B cell (primary cell): ENCODE measurements around the gene SIPA1. TPM values are rescaled to one million over a fixed set of nuclear protein-coding genes. Genes with fewer than 3 reads are reported as not detected.
A peak's percentile ranks its signal among the peaks of the same experiment; 100 is the strongest.

Experiments
- ATAC-seq: fragments of 200-7000 bp; cut with Tn5 transposase; one replicate; pipeline ENCODE4 v1.10.0; 2021; ENCODE audit warnings: low read depth, mild to moderate bottlenecking, moderate number of reproducible peaks, moderate library complexity
- CTCF ChIA-PET: fragments of 350-600 bp; sonication (Branson Sonifier 250); formaldehyde crosslinking; loops from one replicate; lab custom pipeline; 2021; ENCODE audit warnings: antibody characterized with exemption, inconsistent platforms; lab: Charles Lee
- POLR2A ChIA-PET: fragments of 350-600 bp; sonication (Branson Sonifier 250); formaldehyde crosslinking; loops from one replicate; lab custom pipeline; 2021; ENCODE audit warnings: antibody characterized with exemption; lab: Charles Lee
- DNase-seq: peaks from one replicate; pipeline ENCODE4 v3.0.0; 2013
- H2AFZ ChIP-seq: 2 replicates; pipeline ENCODE4 v1.6.1; 2012; ENCODE audit warnings: mild to moderate bottlenecking, low read depth, low read length; ENCODE audit not compliant: insufficient read depth, poor library complexity, severe bottlenecking
- H3K27ac ChIP-seq, 2 donors: 1 replicate in 1 of 2; 2 replicates in 1 of 2; pipeline ENCODE4 v1.5.1; 2012 to 2013; ENCODE audit warnings: low read length in 2 of 2, mild to moderate bottlenecking in 2 of 2, moderate library complexity in 1 of 2
- H3K27me3 ChIP-seq, 4 experiments: fragments of 200-600 bp in 1 of 4; sonication (generic) in 1 of 4; replicated peaks in 1 of 4; 1 replicate in 2 of 4; 2 replicates in 2 of 4; pipeline versions ENCODE4 v1.6.1 to v1.7.0; 2013 to 2016; ENCODE audit warnings: low read length in 3 of 4, mild to moderate bottlenecking in 2 of 4, mixed read lengths in 1 of 4, moderate library complexity in 1 of 4; ENCODE audit not compliant: insufficient read depth in 4 of 4, control insufficient read depth in 3 of 4; ENCODE audit errors: control extremely low read depth in 1 of 4
- H3K36me3 ChIP-seq, 2 experiments: replicated peaks in 1 of 2; 1 replicate in 1 of 2; 2 replicates in 1 of 2; pipeline versions ENCODE4 v1.6.1 to v1.7.1; 2013; ENCODE audit warnings: low read length in 1 of 2; ENCODE audit not compliant: insufficient read depth in 2 of 2, control insufficient read depth in 1 of 2; ENCODE audit errors: control extremely low read depth in 1 of 2, extremely low read depth in 1 of 2
- H3K4me1 ChIP-seq, 2 donors: fragments of 200-600 bp in 1 of 2; sonication (generic) in 1 of 2; 1 replicate in 1 of 2; 2 replicates in 1 of 2; pipeline versions ENCODE4 v1.5.1 to v1.6.1; 2013 to 2017; ENCODE audit warnings: low read length in 2 of 2; ENCODE audit not compliant: control insufficient read depth in 2 of 2, insufficient read depth in 2 of 2
- H3K4me2 ChIP-seq: replicated peaks from 2 replicates; pipeline ENCODE3; 2012; ENCODE audit warnings: mild to moderate bottlenecking, low read depth, low read length; ENCODE audit not compliant: poor library complexity, severe bottlenecking
- H3K4me3 ChIP-seq, 5 experiments: fragments of 200-600 bp in 1 of 5; sonication (generic) in 1 of 5; 1 replicate in 3 of 5; 2 replicates in 2 of 5; pipeline versions ENCODE4 v1.5.1 to v1.7.0; 2011 to 2016; ENCODE audit warnings: low read length in 4 of 5, mild to moderate bottlenecking in 4 of 5, low read depth in 2 of 5, control low read depth in 1 of 5, moderate library complexity in 1 of 5; ENCODE audit not compliant: insufficient read depth in 1 of 5; ENCODE audit errors: control extremely low read depth in 1 of 5, extremely low read depth in 1 of 5
- H3K79me2 ChIP-seq: fragments of 200-600 bp; sonication (generic); one replicate; pipeline ENCODE4 v1.6.0; 2016; ENCODE audit warnings: low read length; ENCODE audit not compliant: control insufficient read depth, insufficient read depth
- H3K9ac ChIP-seq: fragments of 200-600 bp; sonication (generic); 2 replicates; pipeline ENCODE4 v1.6.1; 2017; ENCODE audit warnings: mild to moderate bottlenecking, low read length, moderate library complexity
- H3K9me3 ChIP-seq, 3 donors: one replicate each; pipeline versions ENCODE4 v1.6.1 to v1.7.1; 2013; ENCODE audit warnings: low read length in 2 of 3; ENCODE audit not compliant: control insufficient read depth in 2 of 3, insufficient read depth in 1 of 3; ENCODE audit errors: control extremely low read depth in 1 of 3
- H4K20me1 ChIP-seq: 2 replicates; pipeline ENCODE4 v1.6.0; 2012; ENCODE audit warnings: mild to moderate bottlenecking, low read length; ENCODE audit not compliant: insufficient read depth, control insufficient read depth, poor library complexity, severe bottlenecking
- H3K27ac Mint-ChIP-seq: one replicate; pipeline ENCODE4 v1.8.0; 2021; ENCODE audit warnings: mixed read lengths
- H3K27me3 Mint-ChIP-seq: one replicate; pipeline ENCODE4 v1.8.0; 2021; ENCODE audit warnings: mixed read lengths
- H3K4me1 Mint-ChIP-seq: one replicate; pipeline ENCODE4 v1.8.0; 2021; ENCODE audit warnings: mixed read lengths
- H3K4me3 Mint-ChIP-seq: one replicate; pipeline ENCODE4 v1.8.0; 2021; ENCODE audit warnings: mixed read lengths
- H3K9me3 Mint-ChIP-seq: one replicate; pipeline ENCODE4 v1.8.0; 2022; ENCODE audit warnings: mixed read lengths; ENCODE audit not compliant: insufficient read depth
- CTCF ChIP-seq: fragments of 200-600 bp; IDR thresholded peaks from one replicate; pipeline ENCODE4 v1.8.0; 2022; ENCODE audit warnings: antibody characterized with exemption, mild to moderate bottlenecking
- EZH2 ChIP-seq: IDR thresholded peaks from 2 replicates; pipeline ENCODE4 v1.6.1; 2012; ENCODE audit warnings: borderline replicate concordance, low read depth, mild to moderate bottlenecking, moderate library complexity, low read length; ENCODE audit not compliant: insufficient read depth, poor library complexity, severe bottlenecking
- WGBS: methylation state at CpG from one replicate; pipeline ENCODE4 v1.1.5; 2013; ENCODE audit warnings: missing lambda C conversion rate; ENCODE audit not compliant: insufficient coverage; 5-methylcytosine and 5-hydroxymethylcytosine counted together
- intact Hi-C: fragments of 100-400 bp; cut with micrococcal nuclease; formaldehyde crosslinking; loops from one replicate; pipeline ENCODE4 v1.10.0; 2022
- polyA plus RNA-seq: library from polyadenylated mRNA; depleted of rRNA; stranded (reverse); fragments of >200 nt; gene quantifications from 2 replicates; pipeline ENCODE4 v1.2.3, GENCODE V29; 2012
- total RNA-seq, 2 donors: library from RNA; stranded (reverse); fragments of 120-200 nt in 1 of 2; gene quantifications; 1 replicate in 1 of 2; 2 replicates in 1 of 2; pipeline versions ENCODE4 v1.2.3 to v1.2.4, GENCODE V29; 2013 to 2022

The SIPA1 gene
- total and polyA plus RNA-seq, 2 donors (not counting 1 experiment from before 2014, with no cell fraction given): 314 to 448 TPM

GRCh38 chr11:65604258-65604657, 33.6 kb upstream of the SIPA1 start:
- ChIA-PET POLR2A (interaction anchor here (0.6 to 1.5 kb wide), 3 partner anchors 27 to 68 kb away, joined by 3 to 8 read pairs (median 6); partner anchors contain the start of gene FAM89B), CTCF (interaction anchor here (1.3 to 1.9 kb wide), 3 partner anchors 10 to 14 kb away, joined by 4 to 13 read pairs (median 5); partner anchors contain the start of gene MAP3K11)
- Mint-ChIP-seq H3K27ac (no peak overlapping the region), H3K4me3 (no peak overlapping the region), H3K27me3 (no peaks in the 10 kb centered on the region), H3K4me1 (peaks cover 21% of the 10 kb centered on the region), H3K9me3 (no peaks in the 10 kb centered on the region)
- peaks cover 12% of the 10 kb centered on the region for H4K20me1 ChIP-seq
- H3K27me3 ChIP-seq: no peaks in the 10 kb centered on the region
- H3K79me2 ChIP-seq: no peaks in the 10 kb centered on the region
- intact Hi-C loops: no loop called here
- H3K9me3 ChIP-seq: peaks cover 0 to 14% (median 0%) of the 10 kb centered on the region in 3 donors
- no peak overlapping the region for H3K9ac ChIP-seq
- H3K27ac ChIP-seq: no peak overlapping the region
- ATAC-seq (no peak), DNase-seq (no peak)
- WGBS: 100% methylated on average over 1 of the region's 1 CpG
- H3K4me3 ChIP-seq: no peak overlapping the region
- no peak overlapping the region for H2AFZ ChIP-seq
- TF ChIP-seq CTCF (no peak), EZH2 (no peak)
- H3K4me2 ChIP-seq: no peak overlapping the region
- H3K4me1 ChIP-seq: peaks cover 11% of the 10 kb centered on the region in 2 donors
- peaks cover 1 to 57% of the 10 kb centered on the region in 2 experiments for H3K36me3 ChIP-seq

- TF ChIP-seq EZH2 (no peak), CTCF (no peak)
- peaks cover 42% of the 10 kb centered on the region for H3K4me1 Mint-ChIP-seq
- Histone ChIP-seq H4K20me1 (peaks cover 38% of the 10 kb centered on the region), H3K4me2 (no peak overlapping the region), H3K27me3 (no peaks in the 10 kb centered on the region), H2AFZ (no peak overlapping the region), H3K36me3 (peaks cover 1 to 69% of the 10 kb centered on the region in 2 experiments), H3K27ac (no peak overlapping the region), H3K79me2 (peaks cover 24% of the 10 kb centered on the region), H3K4me1 (peaks cover 29 to 30% of the 10 kb centered on the region in 2 donors), H3K4me3 (no peak overlapping the region), H3K9ac (no peak overlapping the region), H3K9me3 (peaks cover 0 to 14% (median 0%) of the 10 kb centered on the region in 3 donors)
- H3K4me3 Mint-ChIP-seq: no peak overlapping the region
- ChIA-PET CTCF (interaction anchor here (1.2 kb wide), 1 partner anchor 13 kb away, joined by 5 read pairs; no protein-coding TSS in a partner anchor), POLR2A (no interaction called here)
- ATAC-seq: peak; percentile 40
- intact Hi-C loops: no loop called here
- DNase-seq: no peak
- H3K27ac Mint-ChIP-seq: no peak overlapping the region
- WGBS: 96% methylated on average over 66 of the region's 67 CpGs
- H3K9me3 Mint-ChIP-seq: no peaks in the 10 kb centered on the region
- H3K27me3 Mint-ChIP-seq: no peaks in the 10 kb centered on the region
Measured at GRCh38 chr11:65606876-65607613, 30.9 kb upstream of the SIPA1 start.
